ENCODE data around the gene PPP5C.

- no peak for TF ChIP-seq CTCF (IDR thresholded peaks at IDR 0.05)
- TF ChIP-seq POLR2AphosphoS5 (IDR thresholded peaks at IDR 0.05), result no peak
- TF ChIP-seq POLR2A (IDR thresholded peaks at IDR 0.05), result no peak
These were observed 18.8 kb upstream of the PPP5C start for GRCh38 chr19:46328079-46328478.
